IPS DF 6.9 (cell line): ENCODE measurements around the gene SRSF3.

Source experiments
- DNase-seq: peaks from one replicate; pipeline ENCODE4 v3.0.0-alpha.2; 2013; ENCODE audit warnings: low read depth, low spot score
- H3K27ac ChIP-seq: one replicate; pipeline ENCODE4 v1.5.1; 2013; ENCODE audit warnings: low read length, control low read depth
- H3K27me3 ChIP-seq: 2 replicates; pipeline ENCODE4 v1.6.1; 2013; ENCODE audit warnings: mild to moderate bottlenecking, low read length; ENCODE audit not compliant: control insufficient read depth, insufficient read depth
- H3K36me3 ChIP-seq: 2 replicates; pipeline ENCODE4 v1.6.1; 2013; ENCODE audit warnings: low read length; ENCODE audit not compliant: control insufficient read depth, insufficient read depth
- H3K4me1 ChIP-seq: 2 replicates; pipeline ENCODE4 v1.6.1; 2013; ENCODE audit warnings: low read length; ENCODE audit not compliant: control insufficient read depth, insufficient read depth
- H3K4me3 ChIP-seq: 2 replicates; pipeline ENCODE4 v1.5.1; 2013; ENCODE audit warnings: mild to moderate bottlenecking, low read length
- H3K9me3 ChIP-seq: 2 replicates; pipeline ENCODE4 v1.6.1; 2013; ENCODE audit warnings: low read length, inconsistent platforms; ENCODE audit not compliant: control insufficient read depth, insufficient read depth
- WGBS: extraction: QIAGEN DNeasy Blood & Tissue Kit; methylation state at CpG from one replicate; pipeline ENCODE4 v1.1.7; 2013; ENCODE audit warnings: mixed read lengths, missing lambda C conversion rate; ENCODE audit not compliant: insufficient read length, insufficient coverage; 5-methylcytosine and 5-hydroxymethylcytosine counted together

SRSF3 gene

DNA sequence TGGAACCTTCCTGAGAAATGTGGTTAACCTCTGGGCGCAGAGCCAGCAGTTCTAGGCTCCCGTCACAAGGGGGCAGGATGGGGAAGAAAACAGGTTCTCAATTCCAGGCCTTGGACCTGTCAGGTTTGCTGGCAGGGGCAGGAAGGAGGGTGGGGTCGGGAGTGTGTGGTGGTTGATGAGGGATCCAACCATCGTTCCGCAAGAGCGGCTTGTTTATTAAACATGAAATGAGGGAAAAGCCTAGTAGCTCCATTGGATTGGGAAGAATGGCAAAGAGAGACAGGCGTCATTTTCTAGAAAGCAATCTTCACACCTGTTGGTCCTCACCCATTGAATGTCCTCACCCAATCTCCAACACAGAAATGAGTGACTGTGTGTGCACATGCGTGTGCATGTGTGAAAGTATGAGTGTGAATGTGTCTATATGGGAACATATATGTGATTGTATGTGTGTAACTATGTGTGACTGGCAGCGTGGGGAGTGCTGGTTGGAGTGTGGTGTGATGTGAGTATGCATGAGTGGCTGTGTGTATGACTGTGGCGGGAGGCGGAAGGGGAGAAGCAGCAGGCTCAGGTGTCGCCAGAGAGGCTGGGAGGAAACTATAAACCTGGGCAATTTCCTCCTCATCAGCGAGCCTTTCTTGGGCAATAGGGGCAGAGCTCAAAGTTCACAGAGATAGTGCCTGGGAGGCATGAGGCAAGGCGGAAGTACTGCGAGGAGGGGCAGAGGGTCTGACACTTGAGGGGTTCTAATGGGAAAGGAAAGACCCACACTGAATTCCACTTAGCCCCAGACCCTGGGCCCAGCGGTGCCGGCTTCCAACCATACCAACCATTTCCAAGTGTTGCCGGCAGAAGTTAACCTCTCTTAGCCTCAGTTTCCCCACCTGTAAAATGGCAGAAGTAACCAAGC, 29.6 kb downstream of the SRSF3 start:
- Histone ChIP-seq H3K4me3 (no peak overlapping the region), H3K36me3 (no peaks in the 10 kb centered on the region), H3K27me3 (no peaks in the 10 kb centered on the region; the same call in 1 of the 2 replicates), H3K9me3 (no peaks in the 10 kb centered on the region), H3K27ac (no peak overlapping the region), H3K4me1 (0 out of 2 replicates have a peak, but pooled peaks cover 1% of the 10 kb centered on the region)
- peak; percentile 57 for DNase-seq
- WGBS: no CpG with 5 or more reads among the region's 18 CpGs

DNA sequence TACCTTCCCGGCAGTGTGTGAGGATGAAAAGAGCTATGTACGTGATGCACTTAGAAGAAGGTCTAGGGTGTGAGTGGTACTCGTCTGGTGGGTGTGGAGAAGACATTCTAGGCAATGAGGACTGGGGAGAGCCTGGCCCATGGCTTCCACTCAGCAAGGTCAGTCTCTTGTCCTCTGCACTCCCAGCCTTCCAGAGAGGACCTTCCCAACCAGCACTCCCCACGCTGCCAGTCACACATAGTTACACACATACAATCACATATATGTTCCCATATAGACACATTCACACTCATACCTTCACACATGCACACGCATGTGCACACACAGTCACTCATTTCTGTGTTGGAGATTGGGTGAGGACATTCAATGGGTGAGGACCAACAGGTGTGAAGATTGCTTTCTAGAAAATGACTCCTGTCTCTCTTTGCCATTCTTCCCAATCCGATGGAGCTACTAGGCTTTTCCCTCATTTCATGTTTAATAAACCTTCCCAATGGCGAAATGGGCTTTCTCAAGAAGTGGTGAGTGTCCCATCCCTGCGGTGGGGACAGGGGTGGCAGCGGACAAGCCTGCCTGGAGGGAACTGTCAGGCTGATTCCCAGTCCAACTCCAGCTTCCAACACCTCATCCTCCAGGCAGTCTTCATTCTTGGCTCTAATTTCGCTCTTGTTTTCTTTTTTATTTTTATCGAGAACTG, 30.4 kb downstream of the SRSF3 start:
- H3K9me3 ChIP-seq: no peaks in the 10 kb centered on the region
- WGBS: no CpG with 5 or more reads among the region's 11 CpGs
- DNase-seq: no peak
- no peaks in the 10 kb centered on the region for H3K36me3 ChIP-seq
- H3K4me1 ChIP-seq: 0 out of 2 replicates have a peak, but pooled peaks cover 1% of the 10 kb centered on the region
- H3K27ac ChIP-seq: no peak overlapping the region
- H3K4me3 ChIP-seq: no peak overlapping the region
- no peaks in the 10 kb centered on the region; the same call in 1 of the 2 replicates for H3K27me3 ChIP-seq

DNA sequence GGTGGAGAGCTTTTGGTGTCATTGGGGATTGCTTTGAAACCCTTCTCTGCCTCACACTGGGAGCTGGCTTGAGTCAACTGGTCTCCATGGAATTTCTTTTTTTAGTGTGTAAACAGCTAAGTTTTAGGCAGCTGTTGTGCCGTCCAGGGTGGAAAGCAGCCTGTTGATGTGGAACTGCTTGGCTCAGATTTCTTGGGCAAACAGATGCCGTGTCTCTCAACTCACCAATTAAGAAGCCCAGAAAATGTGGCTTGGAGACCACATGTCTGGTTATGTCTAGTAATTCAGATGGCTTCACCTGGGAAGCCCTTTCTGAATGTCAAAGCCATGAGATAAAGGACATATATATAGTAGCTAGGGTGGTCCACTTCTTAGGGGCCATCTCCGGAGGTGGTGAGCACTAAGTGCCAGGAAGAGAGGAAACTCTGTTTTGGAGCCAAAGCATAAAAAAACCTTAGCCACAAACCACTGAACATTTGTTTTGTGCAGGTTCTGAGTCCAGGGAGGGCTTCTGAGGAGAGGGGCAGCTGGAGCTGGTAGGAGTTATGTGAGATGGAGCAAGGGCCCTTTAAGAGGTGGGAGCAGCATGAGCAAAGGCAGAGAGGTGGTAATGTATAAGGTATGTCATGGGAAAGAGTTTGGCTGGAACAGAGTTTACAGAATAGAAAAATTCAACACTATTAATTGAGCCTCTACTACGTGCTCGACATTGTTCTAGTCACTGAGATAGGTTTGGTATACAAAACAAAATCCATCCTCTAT, 31.2 kb downstream of the SRSF3 start:
- H3K4me3 ChIP-seq: no peak overlapping the region
- no peak overlapping the region for H3K27ac ChIP-seq
- no peaks in the 10 kb centered on the region; the same call in 1 of the 2 replicates for H3K27me3 ChIP-seq
- H3K36me3 ChIP-seq: no peaks in the 10 kb centered on the region
- no CpG with 5 or more reads among the region's 5 CpGs for WGBS
- H3K9me3 ChIP-seq: no peaks in the 10 kb centered on the region
- 0 out of 2 replicates have a peak, but pooled peaks cover 1% of the 10 kb centered on the region for H3K4me1 ChIP-seq
- DNase-seq: no peak

DNA sequence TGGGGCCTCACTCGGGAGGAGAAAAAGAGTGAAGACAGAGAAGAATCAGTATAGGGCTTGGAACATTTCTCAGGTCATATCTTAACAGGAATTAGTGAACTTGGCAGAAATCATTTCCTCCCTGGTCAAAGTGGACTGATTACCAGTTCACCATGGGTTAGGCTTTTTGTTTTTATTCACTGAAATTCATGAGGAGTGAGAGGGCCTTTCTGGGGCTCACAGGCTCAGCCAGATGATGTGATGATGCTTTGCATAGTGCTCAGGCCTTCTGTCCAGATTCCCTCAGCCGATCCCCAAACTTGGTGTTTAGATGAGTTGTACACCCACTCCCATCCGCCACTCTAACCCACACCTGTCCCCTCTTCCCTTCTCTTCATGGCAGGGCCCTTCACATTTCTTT, 32.5 kb downstream of the SRSF3 start:
- Histone ChIP-seq H3K4me3 (no peak overlapping the region), H3K36me3 (no peaks in the 10 kb centered on the region), H3K9me3 (no peaks in the 10 kb centered on the region), H3K4me1 (0 out of 2 replicates have a peak, but pooled peaks cover 2% of the 10 kb centered on the region), H3K27ac (no peak overlapping the region), H3K27me3 (no peaks in the 10 kb centered on the region)
- WGBS: no CpG with 5 or more reads among the region's 3 CpGs
- no peak for DNase-seq

GRCh38 chr6:36627141-36627540, 33.0 kb downstream of the SRSF3 start:
- no peak overlapping the region for H3K4me3 ChIP-seq
- no peak for DNase-seq
- WGBS: no CpG with 5 or more reads among the region's 5 CpGs
- no peak overlapping the region for H3K27ac ChIP-seq
- H3K27me3 ChIP-seq: no peaks in the 10 kb centered on the region
- H3K4me1 ChIP-seq: 0 out of 2 replicates have a peak, but pooled peaks cover 2% of the 10 kb centered on the region
- H3K9me3 ChIP-seq: no peaks in the 10 kb centered on the region
- H3K36me3 ChIP-seq: no peaks in the 10 kb centered on the region

DNA sequence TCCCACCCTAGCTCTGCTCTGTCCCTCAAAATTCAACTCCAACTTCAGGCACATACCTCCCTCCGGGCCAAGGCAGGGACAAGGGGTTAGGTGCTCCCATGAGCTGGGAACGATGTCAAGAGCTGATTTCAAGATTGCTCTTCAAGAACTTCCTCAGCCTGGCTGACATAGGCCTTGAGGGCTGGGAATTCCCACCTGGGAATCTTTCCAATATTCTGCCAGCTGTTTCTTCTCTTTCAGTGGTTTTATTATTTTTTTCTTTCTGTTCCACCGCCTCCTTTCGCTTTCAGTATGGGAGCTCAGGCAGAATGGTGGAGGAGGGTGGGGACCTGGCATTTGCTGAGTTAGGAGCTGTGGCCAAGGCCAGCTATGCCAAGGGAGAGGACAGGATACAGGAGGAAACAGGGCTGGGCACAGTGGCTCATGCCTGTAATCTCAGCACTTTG, 33.7 kb downstream of the SRSF3 start:
- no peak overlapping the region for H3K27ac ChIP-seq
- WGBS: no CpG with 5 or more reads among the region's 4 CpGs

GRCh38 chr6:36629784-36630183, 35.6 kb downstream of the SRSF3 start:
- Histone ChIP-seq H3K27ac (no peak overlapping the region), H3K4me3 (no peak overlapping the region), H3K27me3 (no peaks in the 10 kb centered on the region), H3K9me3 (no peaks in the 10 kb centered on the region), H3K4me1 (0 out of 2 replicates have a peak, but pooled peaks cover 1% of the 10 kb centered on the region), H3K36me3 (no peaks in the 10 kb centered on the region)
- DNase-seq: no peak
- no CpG with 5 or more reads among the region's 11 CpGs for WGBS

More for the DNA sequence above, 33.7 kb downstream of the SRSF3 start:
- 0 out of 2 replicates have a peak, but pooled peaks cover 2% of the 10 kb centered on the region for H3K4me1 ChIP-seq
- no peak overlapping the region for H3K4me3 ChIP-seq
- H3K27me3 ChIP-seq: no peaks in the 10 kb centered on the region
- no peak for DNase-seq
- no peaks in the 10 kb centered on the region for H3K9me3 ChIP-seq
- H3K36me3 ChIP-seq: no peaks in the 10 kb centered on the region

DNA sequence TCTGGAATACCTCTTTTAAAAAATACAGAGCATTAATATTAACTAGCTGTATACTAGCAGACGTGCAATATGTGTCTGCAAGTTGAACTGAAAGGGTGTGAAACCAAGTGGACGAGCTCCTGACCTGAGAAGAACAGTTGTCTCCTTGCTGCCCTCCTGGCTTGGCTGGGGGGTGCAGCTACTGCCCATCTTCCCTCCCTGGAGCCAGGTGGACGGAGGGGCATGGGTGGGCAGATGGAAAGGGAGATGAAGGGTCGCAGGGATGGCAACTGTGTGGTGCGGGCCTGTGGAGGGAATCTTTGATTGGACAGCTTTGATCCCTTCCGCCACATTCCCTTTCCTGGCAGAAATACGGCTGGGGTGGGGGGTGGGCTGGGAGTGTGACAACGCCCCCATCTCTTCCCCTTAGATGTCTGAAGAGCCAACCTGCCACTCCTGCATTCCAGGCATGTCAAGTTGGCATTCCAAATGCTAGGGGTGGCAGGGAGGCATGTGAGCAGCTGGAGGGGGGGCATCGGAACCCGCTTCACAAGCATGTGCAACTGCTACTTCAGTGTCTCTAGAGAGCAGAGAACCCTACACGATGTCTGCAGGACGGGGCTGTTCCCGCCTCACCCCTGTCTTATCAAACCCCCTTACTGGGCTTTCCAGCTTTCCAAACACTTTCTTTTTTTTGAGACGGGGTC, 37.3 kb downstream of the SRSF3 start:
- DNase-seq: no peak
- no peak overlapping the region for H3K4me3 ChIP-seq
- no CpG with 5 or more reads among the region's 14 CpGs for whole genome bisulfite sequencing
- no peaks in the 10 kb centered on the region for H3K27me3 ChIP-seq
- H3K9me3 ChIP-seq: no peaks in the 10 kb centered on the region
- no peaks in the 10 kb centered on the region for H3K36me3 ChIP-seq
- H3K4me1 ChIP-seq: 0 out of 2 replicates have a peak, but pooled peaks cover 1% of the 10 kb centered on the region
- no peak overlapping the region for H3K27ac ChIP-seq

DNA sequence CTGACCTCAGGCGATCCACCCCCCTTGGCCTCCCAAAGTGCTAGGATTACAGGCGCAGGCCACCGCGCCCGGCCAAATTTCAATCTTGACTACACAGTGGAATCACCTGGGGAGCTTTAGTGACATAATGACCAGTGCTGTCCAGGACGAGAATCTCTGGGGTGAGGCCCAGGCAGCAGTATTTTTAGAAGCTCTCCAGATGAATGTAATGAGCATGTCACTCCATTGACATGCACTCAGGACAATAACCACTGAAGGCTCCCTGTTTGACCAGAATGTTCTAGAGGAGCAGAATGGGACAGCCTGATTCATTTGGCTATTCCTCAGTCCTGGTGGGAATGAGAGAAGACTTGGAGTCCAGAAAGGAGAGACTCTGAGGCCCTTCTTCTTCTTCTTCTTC, 39.2 kb downstream of the SRSF3 start:
- Histone ChIP-seq H3K4me3 (no peak overlapping the region), H3K27ac (no peak overlapping the region), H3K4me1 (0 out of 2 replicates have a peak, but pooled peaks cover 1% of the 10 kb centered on the region), H3K36me3 (no peaks in the 10 kb centered on the region), H3K9me3 (no peaks in the 10 kb centered on the region), H3K27me3 (no peaks in the 10 kb centered on the region)
- no peak for DNase-seq
- no CpG with 5 or more reads among the region's 6 CpGs for WGBS
